Measurements from ENCODE around the gene PEX12.

PEX12 gene

DNA sequence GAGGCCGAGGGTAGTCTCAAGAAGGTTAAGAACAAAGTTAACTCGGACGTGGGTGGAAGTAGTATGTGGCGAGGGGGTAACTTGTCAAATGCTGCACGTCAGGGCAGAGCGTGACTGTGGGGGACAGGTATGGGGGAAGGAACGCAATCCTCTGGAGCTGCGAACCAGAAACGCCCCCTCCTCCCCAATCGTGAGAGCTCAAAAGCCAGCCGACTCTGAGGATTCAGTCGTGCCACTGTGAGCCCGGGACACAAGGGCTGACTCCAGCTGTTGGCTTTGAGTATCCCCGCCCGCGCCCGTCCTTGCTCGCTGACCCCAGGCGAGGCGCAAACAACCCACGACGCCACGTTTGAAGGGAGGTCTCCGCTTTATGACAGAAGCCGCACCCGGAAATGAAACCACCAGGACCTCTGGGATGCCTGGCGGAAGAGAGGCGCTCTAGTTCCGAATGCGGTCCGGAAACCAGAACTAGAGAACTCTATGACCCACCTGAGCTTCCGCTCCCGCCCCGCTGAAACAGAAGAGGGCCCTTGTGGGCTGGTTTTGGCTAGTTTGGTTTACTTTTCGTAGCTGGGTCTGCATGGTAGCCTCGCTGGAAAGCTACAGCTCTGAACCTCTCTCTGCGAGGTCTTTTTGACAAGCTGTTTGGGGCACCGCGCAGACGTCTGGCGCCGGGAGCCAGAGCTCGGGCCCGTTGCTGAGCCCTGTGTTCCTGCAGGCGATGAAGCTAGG, at the start of gene PEX12 (continued):
- TF ChIP-seq, protein P1, sequence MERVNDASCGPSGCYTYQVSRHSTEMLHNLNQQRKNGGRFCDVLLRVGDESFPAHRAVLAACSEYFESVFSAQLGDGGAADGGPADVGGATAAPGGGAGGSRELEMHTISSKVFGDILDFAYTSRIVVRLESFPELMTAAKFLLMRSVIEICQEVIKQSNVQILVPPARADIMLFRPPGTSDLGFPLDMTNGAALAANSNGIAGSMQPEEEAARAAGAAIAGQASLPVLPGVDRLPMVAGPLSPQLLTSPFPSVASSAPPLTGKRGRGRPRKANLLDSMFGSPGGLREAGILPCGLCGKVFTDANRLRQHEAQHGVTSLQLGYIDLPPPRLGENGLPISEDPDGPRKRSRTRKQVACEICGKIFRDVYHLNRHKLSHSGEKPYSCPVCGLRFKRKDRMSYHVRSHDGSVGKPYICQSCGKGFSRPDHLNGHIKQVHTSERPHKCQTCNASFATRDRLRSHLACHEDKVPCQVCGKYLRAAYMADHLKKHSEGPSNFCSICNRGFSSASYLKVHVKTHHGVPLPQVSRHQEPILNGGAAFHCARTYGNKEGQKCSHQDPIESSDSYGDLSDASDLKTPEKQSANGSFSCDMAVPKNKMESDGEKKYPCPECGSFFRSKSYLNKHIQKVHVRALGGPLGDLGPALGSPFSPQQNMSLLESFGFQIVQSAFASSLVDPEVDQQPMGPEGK (tag by site-specific recombination; IDR thresholded peaks at IDR 0.05): peak; percentile 75
- TF ChIP-seq ZNF501 (tag by site-specific recombination; IDR thresholded peaks at IDR 0.05) (peak; percentile 70), GFI1B (tag by site-specific recombination; IDR thresholded peaks at IDR 0.05) (no peak), GLI2 (tag by site-specific recombination; IDR thresholded peaks at IDR 0.05; ENCODE audit: borderline replicate concordance, low read depth) (no peak), ZNF426 (tag by site-specific recombination; IDR thresholded peaks at IDR 0.05) (no peak), ZNF416 (tag by site-specific recombination; IDR thresholded peaks at IDR 0.05) (no peak), ZBTB8A (tag by site-specific recombination; IDR thresholded peaks at IDR 0.05) (peak; percentile 58; the same call in 1 of the 2 replicates), KLF1 (tag by site-specific recombination; IDR thresholded peaks at IDR 0.05) (peak; percentile 30), ZNF324 (tag by site-specific recombination; IDR thresholded peaks at IDR 0.05) (peak; percentile 37; the same call in 1 of the 2 replicates), ZEB2 (tag by site-specific recombination; IDR thresholded peaks at IDR 0.05) (peak; percentile 71; the same call in 1 of the 2 replicates), KLF7 (tag by site-specific recombination; IDR thresholded peaks at IDR 0.05; ENCODE audit: borderline replicate concordance) (0 out of 2 replicates have a peak, but pooled peaks have one; percentile 12), ZNF701 (tag by site-specific recombination; IDR thresholded peaks at IDR 0.05) (no peak), BCL11B (tag by site-specific recombination; IDR thresholded peaks at IDR 0.05; ENCODE audit: low read depth) (no peak), ZNF214 (tag by site-specific recombination; IDR thresholded peaks at IDR 0.05; ENCODE audit: borderline replicate concordance) (no peak), ZNF791 (tag by site-specific recombination; IDR thresholded peaks at IDR 0.05) (no peak), ZNF530 (tag by site-specific recombination; IDR thresholded peaks at IDR 0.05; ENCODE audit: low read depth) (no peak), ZBTB20 (tag by site-specific recombination; IDR thresholded peaks at IDR 0.05) (peak; percentile 63), ZNF555 (tag by site-specific recombination; conservative IDR thresholded peaks at IDR 0.05) (no peak), ZNF239 (tag by site-specific recombination; IDR thresholded peaks at IDR 0.05) (no peak; the same call in 1 of the 2 replicates), HOXA7 (CRISPR knock-in tag; IDR thresholded peaks at IDR 0.05; ENCODE audit: borderline replicate concordance) (no peak), ZNF677 (tag by site-specific recombination; IDR thresholded peaks at IDR 0.05) (no peak), ZNF654 (tag by site-specific recombination; IDR thresholded peaks at IDR 0.05; ENCODE audit: low read depth) (no peak), MEIS1 (CRISPR knock-in tag; IDR thresholded peaks at IDR 0.05; ENCODE audit: borderline replicate concordance) (no peak), ZNF404 (tag by site-specific recombination; IDR thresholded peaks at IDR 0.05) (no peak), ZNF707 (tag by site-specific recombination; IDR thresholded peaks at IDR 0.05) (no peak), ZNF768 (tag by site-specific recombination; IDR thresholded peaks at IDR 0.05) (no peak), GLI4 (tag by site-specific recombination; IDR thresholded peaks at IDR 0.05) (0 out of 2 replicates have a peak, but pooled peaks have one; percentile 65)
- TF ChIP-seq, protein P2, sequence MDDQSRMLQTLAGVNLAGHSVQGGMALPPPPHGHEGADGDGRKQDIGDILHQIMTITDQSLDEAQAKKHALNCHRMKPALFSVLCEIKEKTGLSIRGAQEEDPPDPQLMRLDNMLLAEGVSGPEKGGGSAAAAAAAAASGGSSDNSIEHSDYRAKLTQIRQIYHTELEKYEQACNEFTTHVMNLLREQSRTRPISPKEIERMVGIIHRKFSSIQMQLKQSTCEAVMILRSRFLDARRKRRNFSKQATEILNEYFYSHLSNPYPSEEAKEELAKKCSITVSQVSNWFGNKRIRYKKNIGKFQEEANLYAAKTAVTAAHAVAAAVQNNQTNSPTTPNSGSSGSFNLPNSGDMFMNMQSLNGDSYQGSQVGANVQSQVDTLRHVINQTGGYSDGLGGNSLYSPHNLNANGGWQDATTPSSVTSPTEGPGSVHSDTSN (CRISPR knock-in tag; IDR thresholded peaks at IDR 0.05): 0 out of 2 replicates have a peak, but pooled peaks have one; percentile 49
- TF ChIP-seq, protein P3, sequence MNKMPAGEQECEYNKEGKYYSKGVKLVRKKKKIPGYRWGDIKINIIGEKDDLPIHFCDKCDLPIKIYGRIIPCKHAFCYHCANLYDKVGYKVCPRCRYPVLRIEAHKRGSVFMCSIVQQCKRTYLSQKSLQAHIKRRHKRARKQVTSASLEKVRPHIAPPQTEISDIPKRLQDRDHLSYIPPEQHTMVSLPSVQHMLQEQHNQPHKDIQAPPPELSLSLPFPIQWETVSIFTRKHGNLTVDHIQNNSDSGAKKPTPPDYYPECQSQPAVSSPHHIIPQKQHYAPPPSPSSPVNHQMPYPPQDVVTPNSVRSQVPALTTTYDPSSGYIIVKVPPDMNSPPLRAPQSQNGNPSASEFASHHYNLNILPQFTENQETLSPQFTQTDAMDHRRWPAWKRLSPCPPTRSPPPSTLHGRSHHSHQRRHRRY (tag by site-specific recombination; IDR thresholded peaks at IDR 0.05): no peak
- TF ChIP-seq, protein P4, sequence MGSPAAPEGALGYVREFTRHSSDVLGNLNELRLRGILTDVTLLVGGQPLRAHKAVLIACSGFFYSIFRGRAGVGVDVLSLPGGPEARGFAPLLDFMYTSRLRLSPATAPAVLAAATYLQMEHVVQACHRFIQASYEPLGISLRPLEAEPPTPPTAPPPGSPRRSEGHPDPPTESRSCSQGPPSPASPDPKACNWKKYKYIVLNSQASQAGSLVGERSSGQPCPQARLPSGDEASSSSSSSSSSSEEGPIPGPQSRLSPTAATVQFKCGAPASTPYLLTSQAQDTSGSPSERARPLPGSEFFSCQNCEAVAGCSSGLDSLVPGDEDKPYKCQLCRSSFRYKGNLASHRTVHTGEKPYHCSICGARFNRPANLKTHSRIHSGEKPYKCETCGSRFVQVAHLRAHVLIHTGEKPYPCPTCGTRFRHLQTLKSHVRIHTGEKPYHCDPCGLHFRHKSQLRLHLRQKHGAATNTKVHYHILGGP (tag by site-specific recombination; IDR thresholded peaks at IDR 0.05): no peak
- TF ChIP-seq, protein P5, sequence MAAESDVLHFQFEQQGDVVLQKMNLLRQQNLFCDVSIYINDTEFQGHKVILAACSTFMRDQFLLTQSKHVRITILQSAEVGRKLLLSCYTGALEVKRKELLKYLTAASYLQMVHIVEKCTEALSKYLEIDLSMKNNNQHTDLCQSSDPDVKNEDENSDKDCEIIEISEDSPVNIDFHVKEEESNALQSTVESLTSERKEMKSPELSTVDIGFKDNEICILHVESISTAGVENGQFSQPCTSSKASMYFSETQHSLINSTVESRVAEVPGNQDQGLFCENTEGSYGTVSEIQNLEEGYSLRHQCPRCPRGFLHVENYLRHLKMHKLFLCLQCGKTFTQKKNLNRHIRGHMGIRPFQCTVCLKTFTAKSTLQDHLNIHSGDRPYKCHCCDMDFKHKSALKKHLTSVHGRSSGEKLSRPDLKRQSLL (tag by site-specific recombination; IDR thresholded peaks at IDR 0.05): peak; percentile 84
- TF ChIP-seq, protein P6, sequence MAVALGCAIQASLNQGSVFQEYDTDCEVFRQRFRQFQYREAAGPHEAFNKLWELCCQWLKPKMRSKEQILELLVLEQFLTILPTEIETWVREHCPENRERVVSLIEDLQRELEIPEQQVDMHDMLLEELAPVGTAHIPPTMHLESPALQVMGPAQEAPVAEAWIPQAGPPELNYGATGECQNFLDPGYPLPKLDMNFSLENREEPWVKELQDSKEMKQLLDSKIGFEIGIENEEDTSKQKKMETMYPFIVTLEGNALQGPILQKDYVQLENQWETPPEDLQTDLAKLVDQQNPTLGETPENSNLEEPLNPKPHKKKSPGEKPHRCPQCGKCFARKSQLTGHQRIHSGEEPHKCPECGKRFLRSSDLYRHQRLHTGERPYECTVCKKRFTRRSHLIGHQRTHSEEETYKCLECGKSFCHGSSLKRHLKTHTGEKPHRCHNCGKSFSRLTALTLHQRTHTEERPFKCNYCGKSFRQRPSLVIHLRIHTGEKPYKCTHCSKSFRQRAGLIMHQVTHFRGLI (tag by site-specific recombination; IDR thresholded peaks at IDR 0.05): peak; percentile 24; the same call in 1 of the 2 replicates
